Testis (tissue), 3 donors: ENCODE measurements around the gene CA14. TPM values are rescaled to one million over a fixed set of nuclear protein-coding genes. Genes with fewer than 3 reads are reported as not detected.

Source experiments
- DNase-seq: peaks from one replicate; pipeline ENCODE4 v3.0.0-alpha.2; 2019
- H3K27ac ChIP-seq, 2 donors: fragments of 200-600 bp; sonication (generic); one replicate each; pipeline ENCODE4 v1.5.1; 2019
- H3K27me3 ChIP-seq: fragments of 200-600 bp; sonication (generic); one replicate; pipeline ENCODE4 v1.5.1; 2019
- H3K36me3 ChIP-seq: fragments of 200-600 bp; sonication (generic); one replicate; pipeline ENCODE4 v1.5.1; 2017; ENCODE audit warnings: low read depth; ENCODE audit errors: missing control alignments
- H3K4me1 ChIP-seq: fragments of 200-600 bp; sonication (generic); one replicate; pipeline ENCODE4 v1.5.1; 2019
- H3K4me3 ChIP-seq, 2 donors: fragments of 200-600 bp; sonication (generic); one replicate each; pipeline ENCODE4 v1.5.1; 2017 to 2019
- H3K9me3 ChIP-seq: fragments of 200-600 bp; sonication (generic); one replicate; pipeline ENCODE4 v1.5.1; 2017
- CTCF ChIP-seq, 3 experiments: fragments of 450-650 bp in 2 of 3; fragments of 200-600 bp in 1 of 3; sonication (generic) in 1 of 3; IDR thresholded peaks; one replicate each; pipeline ENCODE4 v1.5.1; 2016 to 2019; ENCODE audit warnings: antibody characterized with exemption in 3 of 3, mild to moderate bottlenecking in 2 of 3, moderate library complexity in 1 of 3
- POLR2A ChIP-seq: fragments of 450-650 bp; IDR thresholded peaks from one replicate; pipeline ENCODE4 v1.6.1; 2017; ENCODE audit warnings: antibody characterized with exemption, mild to moderate bottlenecking, moderate library complexity
- WGBS, 2 donors: methylation state at CpG; one replicate each; pipeline ENCODE4 v1.1.5; 2018; 5-methylcytosine and 5-hydroxymethylcytosine counted together
- intact Hi-C: fragments of 100-400 bp; cut with DNase I; formaldehyde crosslinking; loops from one replicate; pipeline ENCODE4 v1.15.1; 2023; ENCODE audit warnings: low total_unique reads
- polyA plus RNA-seq: library from polyadenylated mRNA; stranded (reverse); fragments of 350-450 nt; fragmentation: Illumina TruSeq; extraction: RNeasy Lipid Tissue Mini Kit (QIAGEN cat#74804); gene quantifications from one replicate; pipeline ENCODE4 v1.2.3, GENCODE V29; 2014; ENCODE audit warnings: low read depth, low replicate concordance; ENCODE audit not compliant: insufficient read depth
- total RNA-seq, 2 donors: library from RNA; depleted of rRNA; stranded (reverse); fragments of >200 nt; gene quantifications; one replicate each; pipeline ENCODE4 v1.2.3, GENCODE V29; 2016

Gene CA14
- total and polyA plus RNA-seq, 3 donors from 2014 or later = 0.25 to 0.98 TPM; not detected in 1

- intact Hi-C loops = no loop called here
Observed at GRCh38 chr1:150271291-150271959, 13.9 kb downstream of the CA14 start.

GRCh38 chr1:150273311-150273710, 15.7 kb downstream of the CA14 start:
- DNase-seq = no peak
- H3K4me3 ChIP-seq = no peak overlapping the region
- H3K27ac ChIP-seq = peak overlapping the region in 1 of 2 donors; percentile 86
- intact Hi-C loops = no loop called here
- no peaks in the 10 kb centered on the region for H3K36me3 ChIP-seq
- H3K4me1 ChIP-seq = peaks cover 6% of the 10 kb centered on the region
- no peaks in the 10 kb centered on the region for H3K9me3 ChIP-seq
- no peaks in the 10 kb centered on the region for H3K27me3 ChIP-seq
- TF ChIP-seq CTCF (IDR thresholded peaks at IDR 0.05) (no peak), POLR2A (no peak)
- 54 to 65% methylated on average over 1 of the region's 1 CpG for WGBS, 2 donors

More at GRCh38 chr1:150271291-150271959, 13.9 kb downstream of the CA14 start:
- Histone ChIP-seq H3K36me3 (no peaks in the 10 kb centered on the region), H3K4me3 (no peak overlapping the region), H3K9me3 (no peaks in the 10 kb centered on the region), H3K27me3 (no peaks in the 10 kb centered on the region), H3K27ac (peak overlapping the region in 1 of 2 donors; percentile 86), H3K4me1 (peaks cover 19% of the 10 kb centered on the region)
- no peak for DNase-seq
- 89 to 93% methylated on average over 7 of the region's 7 CpGs for WGBS, 2 donors
- no peak for TF ChIP-seq POLR2A
- no peak for TF ChIP-seq CTCF (IDR thresholded peaks at IDR 0.05)

- intact Hi-C loops = no loop called here
- Histone ChIP-seq H3K36me3 (no peaks in the 10 kb centered on the region), H3K27me3 (no peaks in the 10 kb centered on the region), H3K9me3 (no peaks in the 10 kb centered on the region), H3K4me3 (no peak overlapping the region), H3K4me1 (peaks cover 15% of the 10 kb centered on the region), H3K27ac (peak overlapping the region in 1 of 2 donors; percentile 94)
- DNase-seq = no peak
- 66 to 72% methylated on average over 6 of the region's 6 CpGs for WGBS, 2 donors
- TF ChIP-seq CTCF (IDR thresholded peaks at IDR 0.05) = no peak
- no peak for TF ChIP-seq POLR2A
Observed at GRCh38 chr1:150280138-150280707, 22.6 kb downstream of the CA14 start.

GRCh38 chr1:150281221-150281757, 23.7 kb downstream of the CA14 start:
- TF ChIP-seq POLR2A (no peak), CTCF (IDR thresholded peaks at IDR 0.05) (peak; percentile 68 to 82 (median 70))
- H3K4me3 ChIP-seq = peak overlapping the region; percentile 60 to 65
- intact Hi-C loops = no loop called here
- no peaks in the 10 kb centered on the region for H3K9me3 ChIP-seq
- H3K27me3 ChIP-seq = no peaks in the 10 kb centered on the region
- WGBS, 2 donors = 0 to 1% methylated on average over 15 of the region's 15 CpGs
- H3K4me1 ChIP-seq = peaks cover 15% of the 10 kb centered on the region
- no peaks in the 10 kb centered on the region for H3K36me3 ChIP-seq
- peak overlapping the region; percentile 89 to 94 for H3K27ac ChIP-seq
- peak; percentile 90 for DNase-seq
